B cell (primary cell): ENCODE measurements around the gene NCOA3. TPM values are rescaled to one million over a fixed set of nuclear protein-coding genes. Genes with fewer than 3 reads are reported as not detected.

ENCODE experiments used
- ATAC-seq: fragments of 200-7000 bp; cut with Tn5 transposase; one replicate; pipeline ENCODE4 v1.10.0; 2021; ENCODE audit warnings: low read depth, mild to moderate bottlenecking, moderate number of reproducible peaks, moderate library complexity
- CTCF ChIA-PET: fragments of 350-600 bp; sonication (Branson Sonifier 250); formaldehyde crosslinking; loops from one replicate; lab custom pipeline; 2021; ENCODE audit warnings: antibody characterized with exemption, inconsistent platforms; lab: Charles Lee
- POLR2A ChIA-PET: fragments of 350-600 bp; sonication (Branson Sonifier 250); formaldehyde crosslinking; loops from one replicate; lab custom pipeline; 2021; ENCODE audit warnings: antibody characterized with exemption; lab: Charles Lee
- DNase-seq: peaks from one replicate; pipeline ENCODE4 v3.0.0; 2013
- H2AFZ ChIP-seq: 2 replicates; pipeline ENCODE4 v1.6.1; 2012; ENCODE audit warnings: mild to moderate bottlenecking, low read depth, low read length; ENCODE audit not compliant: insufficient read depth, poor library complexity, severe bottlenecking
- H3K27ac ChIP-seq, 2 donors: 1 replicate in 1 of 2; 2 replicates in 1 of 2; pipeline ENCODE4 v1.5.1; 2012 to 2013; ENCODE audit warnings: low read length in 2 of 2, mild to moderate bottlenecking in 2 of 2, moderate library complexity in 1 of 2
- H3K27me3 ChIP-seq, 4 experiments: fragments of 200-600 bp in 1 of 4; sonication (generic) in 1 of 4; replicated peaks in 1 of 4; 1 replicate in 2 of 4; 2 replicates in 2 of 4; pipeline versions ENCODE4 v1.6.1 to v1.7.0; 2013 to 2016; ENCODE audit warnings: low read length in 3 of 4, mild to moderate bottlenecking in 2 of 4, mixed read lengths in 1 of 4, moderate library complexity in 1 of 4; ENCODE audit not compliant: insufficient read depth in 4 of 4, control insufficient read depth in 3 of 4; ENCODE audit errors: control extremely low read depth in 1 of 4
- H3K36me3 ChIP-seq, 2 experiments: replicated peaks in 1 of 2; 1 replicate in 1 of 2; 2 replicates in 1 of 2; pipeline versions ENCODE4 v1.6.1 to v1.7.1; 2013; ENCODE audit warnings: low read length in 1 of 2; ENCODE audit not compliant: insufficient read depth in 2 of 2, control insufficient read depth in 1 of 2; ENCODE audit errors: control extremely low read depth in 1 of 2, extremely low read depth in 1 of 2
- H3K4me1 ChIP-seq, 2 donors: fragments of 200-600 bp in 1 of 2; sonication (generic) in 1 of 2; 1 replicate in 1 of 2; 2 replicates in 1 of 2; pipeline versions ENCODE4 v1.5.1 to v1.6.1; 2013 to 2017; ENCODE audit warnings: low read length in 2 of 2; ENCODE audit not compliant: control insufficient read depth in 2 of 2, insufficient read depth in 2 of 2
- H3K4me2 ChIP-seq: replicated peaks from 2 replicates; pipeline ENCODE3; 2012; ENCODE audit warnings: mild to moderate bottlenecking, low read depth, low read length; ENCODE audit not compliant: poor library complexity, severe bottlenecking
- H3K4me3 ChIP-seq, 5 experiments: fragments of 200-600 bp in 1 of 5; sonication (generic) in 1 of 5; 1 replicate in 3 of 5; 2 replicates in 2 of 5; pipeline versions ENCODE4 v1.5.1 to v1.7.0; 2011 to 2016; ENCODE audit warnings: low read length in 4 of 5, mild to moderate bottlenecking in 4 of 5, low read depth in 2 of 5, control low read depth in 1 of 5, moderate library complexity in 1 of 5; ENCODE audit not compliant: insufficient read depth in 1 of 5; ENCODE audit errors: control extremely low read depth in 1 of 5, extremely low read depth in 1 of 5
- H3K79me2 ChIP-seq: fragments of 200-600 bp; sonication (generic); one replicate; pipeline ENCODE4 v1.6.0; 2016; ENCODE audit warnings: low read length; ENCODE audit not compliant: control insufficient read depth, insufficient read depth
- H3K9ac ChIP-seq: fragments of 200-600 bp; sonication (generic); 2 replicates; pipeline ENCODE4 v1.6.1; 2017; ENCODE audit warnings: mild to moderate bottlenecking, low read length, moderate library complexity
- H3K9me3 ChIP-seq, 3 donors: one replicate each; pipeline versions ENCODE4 v1.6.1 to v1.7.1; 2013; ENCODE audit warnings: low read length in 2 of 3; ENCODE audit not compliant: control insufficient read depth in 2 of 3, insufficient read depth in 1 of 3; ENCODE audit errors: control extremely low read depth in 1 of 3
- H4K20me1 ChIP-seq: 2 replicates; pipeline ENCODE4 v1.6.0; 2012; ENCODE audit warnings: mild to moderate bottlenecking, low read length; ENCODE audit not compliant: insufficient read depth, control insufficient read depth, poor library complexity, severe bottlenecking
- H3K27ac Mint-ChIP-seq: one replicate; pipeline ENCODE4 v1.8.0; 2021; ENCODE audit warnings: mixed read lengths
- H3K27me3 Mint-ChIP-seq: one replicate; pipeline ENCODE4 v1.8.0; 2021; ENCODE audit warnings: mixed read lengths
- H3K4me1 Mint-ChIP-seq: one replicate; pipeline ENCODE4 v1.8.0; 2021; ENCODE audit warnings: mixed read lengths
- H3K4me3 Mint-ChIP-seq: one replicate; pipeline ENCODE4 v1.8.0; 2021; ENCODE audit warnings: mixed read lengths
- H3K9me3 Mint-ChIP-seq: one replicate; pipeline ENCODE4 v1.8.0; 2022; ENCODE audit warnings: mixed read lengths; ENCODE audit not compliant: insufficient read depth
- CTCF ChIP-seq: fragments of 200-600 bp; IDR thresholded peaks from one replicate; pipeline ENCODE4 v1.8.0; 2022; ENCODE audit warnings: antibody characterized with exemption, mild to moderate bottlenecking
- EZH2 ChIP-seq: IDR thresholded peaks from 2 replicates; pipeline ENCODE4 v1.6.1; 2012; ENCODE audit warnings: borderline replicate concordance, low read depth, mild to moderate bottlenecking, moderate library complexity, low read length; ENCODE audit not compliant: insufficient read depth, poor library complexity, severe bottlenecking
- WGBS: methylation state at CpG from one replicate; pipeline ENCODE4 v1.1.5; 2013; ENCODE audit warnings: missing lambda C conversion rate; ENCODE audit not compliant: insufficient coverage; 5-methylcytosine and 5-hydroxymethylcytosine counted together
- intact Hi-C: fragments of 100-400 bp; cut with micrococcal nuclease; formaldehyde crosslinking; loops from one replicate; pipeline ENCODE4 v1.10.0; 2022
- polyA plus RNA-seq: library from polyadenylated mRNA; depleted of rRNA; stranded (reverse); fragments of >200 nt; gene quantifications from 2 replicates; pipeline ENCODE4 v1.2.3, GENCODE V29; 2012
- total RNA-seq, 2 donors: library from RNA; stranded (reverse); fragments of 120-200 nt in 1 of 2; gene quantifications; 1 replicate in 1 of 2; 2 replicates in 1 of 2; pipeline versions ENCODE4 v1.2.3 to v1.2.4, GENCODE V29; 2013 to 2022

The NCOA3 gene
- total and polyA plus RNA-seq, 2 donors (not counting 1 experiment from before 2014, with no cell fraction given), result 54.0 to 309 TPM

DNA sequence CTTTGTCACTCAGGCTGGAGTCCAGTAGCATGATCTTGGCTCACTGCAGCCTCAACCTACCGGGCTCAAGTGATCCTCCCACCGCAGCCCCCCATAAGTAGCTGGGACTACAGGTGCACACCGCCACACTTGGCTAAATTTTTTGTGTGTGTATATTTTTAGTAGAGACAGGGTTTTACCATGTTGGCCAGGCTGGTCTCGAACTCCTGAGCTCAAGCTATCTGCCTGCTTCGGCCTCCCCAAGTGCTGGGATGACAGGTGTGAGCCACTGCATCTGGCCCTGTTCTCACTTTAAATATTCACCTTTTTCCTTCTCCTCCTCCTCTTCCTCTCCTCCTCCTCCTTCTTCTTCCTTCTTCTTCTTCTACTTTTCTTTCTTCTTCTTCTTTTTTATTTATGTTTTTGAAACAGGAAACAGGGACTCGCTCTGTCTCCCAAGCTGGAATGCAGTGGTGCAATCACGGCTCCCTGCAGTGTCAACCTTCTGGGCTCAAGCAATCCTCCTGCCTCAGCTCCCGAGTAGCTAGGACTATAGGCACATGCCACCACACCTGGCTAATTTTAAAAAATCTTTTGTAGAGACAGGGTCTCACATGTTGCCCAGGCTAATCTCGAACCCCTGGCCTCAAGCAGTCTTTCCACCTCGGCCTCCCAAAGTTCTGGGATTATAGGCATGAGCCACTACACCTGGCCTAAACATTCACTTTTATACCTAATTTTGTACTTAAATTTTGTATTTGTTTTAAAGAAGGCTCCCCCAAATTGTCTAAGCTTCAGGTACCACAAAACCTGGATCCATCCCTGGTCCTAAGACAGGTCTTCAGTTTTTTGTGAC lies 47.2 kb upstream of the NCOA3 start:
- no peaks in the 10 kb centered on the region for H3K27me3 ChIP-seq
- Mint-ChIP-seq H3K4me1 (peaks cover 44% of the 10 kb centered on the region), H3K9me3 (no peaks in the 10 kb centered on the region), H3K27ac (peak overlapping the region; percentile 53), H3K4me3 (peak overlapping the region; percentile 30), H3K27me3 (no peaks in the 10 kb centered on the region)
- POLR2A ChIA-PET, result interaction anchor here (0.8 to 2.1 kb wide), 7 partner anchors 8 to 48 kb away, joined by 3 to 13 read pairs (median 5); partner anchors contain the start of gene NCOA3
- CTCF ChIA-PET, result interaction anchor here (1.1 to 3.2 kb wide), 3 partner anchors 15 to 70 kb away, joined by 4 to 13 read pairs (median 13); no protein-coding TSS in a partner anchor
- no peaks in the 10 kb centered on the region for H4K20me1 ChIP-seq
- H3K9ac ChIP-seq, result no peak overlapping the region
- ATAC-seq (no peak), DNase-seq (no peak)
- intact Hi-C loops, result loop anchor here (5.0 kb wide), 1 partner anchor 33 kb away; no protein-coding TSS in a partner anchor
- H3K4me2 ChIP-seq, result peak overlapping the region; percentile 42
- peaks cover 42 to 45% of the 10 kb centered on the region in 2 donors for H3K4me1 ChIP-seq
- peak overlapping the region in 1 of 2 donors; percentile 36 for H3K27ac ChIP-seq
- peaks cover 0 to 5% (median 0%) of the 10 kb centered on the region in 3 donors for H3K9me3 ChIP-seq
- TF ChIP-seq CTCF (no peak), EZH2 (no peak)
- H3K79me2 ChIP-seq, result peaks cover 11% of the 10 kb centered on the region
- H3K36me3 ChIP-seq, result no peaks in the 10 kb centered on the region
- 72% methylated on average over 5 of the region's 10 CpGs for WGBS
- H2AFZ ChIP-seq, result no peak overlapping the region
- H3K4me3 ChIP-seq, result no peak overlapping the region
